Pons (tissue), 1 donor: ENCODE measurements around the gene KCNA3.

Experiments
- DNase-seq: peaks from one replicate; pipeline ENCODE4 v3.0.0-alpha.2; 2016; ENCODE audit warnings: low spot score

KCNA3 gene

GRCh38 chr1:110674337-110675059 lies at the start of gene KCNA3:
Gene KCNA3 (minus strand): TSS chr1:110674940. CDS start chr1:110674809, 131 bp downstream.
- no peak for DNase-seq

GRCh38 chr1:110722807-110723206 lies 48.1 kb upstream of the KCNA3 start:
- no peak for DNase-seq

GRCh38 chr1:110719908-110720307 lies 45.2 kb upstream of the KCNA3 start:
- DNase-seq, result no peak

GRCh38 chr1:110718452-110718851 lies 43.7 kb upstream of the KCNA3 start:
- DNase-seq, result no peak

GRCh38 chr1:110717179-110717578 lies 42.4 kb upstream of the KCNA3 start:
- no peak for DNase-seq

- peak; percentile 56 for DNase-seq
Observed at GRCh38 chr1:110714374-110714995, 39.7 kb upstream of the KCNA3 start.

- DNase-seq, result no peak
Observed at GRCh38 chr1:110713221-110713620, 38.5 kb upstream of the KCNA3 start.

GRCh38 chr1:110710314-110710713 lies 35.6 kb upstream of the KCNA3 start:
- no peak for DNase-seq

GRCh38 chr1:110708974-110709440 lies 34.3 kb upstream of the KCNA3 start:
- no peak for DNase-seq

GRCh38 chr1:110707232-110707631 lies 32.5 kb upstream of the KCNA3 start:
- DNase-seq, result no peak

GRCh38 chr1:110706621-110707020 lies 31.9 kb upstream of the KCNA3 start:
- no peak for DNase-seq

- DNase-seq, result no peak
Observed at GRCh38 chr1:110702260-110702659, 27.5 kb upstream of the KCNA3 start.

GRCh38 chr1:110700767-110701166 lies 26.0 kb upstream of the KCNA3 start:
- DNase-seq, result no peak

- no peak for DNase-seq
Observed at GRCh38 chr1:110697606-110698005, 22.9 kb upstream of the KCNA3 start.

- DNase-seq, result no peak
Observed at GRCh38 chr1:110696818-110697217, 22.1 kb upstream of the KCNA3 start.

GRCh38 chr1:110690709-110691365 lies 16.1 kb upstream of the KCNA3 start:
- DNase-seq, result no peak

- no peak for DNase-seq
Observed at GRCh38 chr1:110689868-110690267, 15.1 kb upstream of the KCNA3 start.

- DNase-seq, result no peak
Observed at GRCh38 chr1:110688514-110688913, 13.8 kb upstream of the KCNA3 start.

- no peak for DNase-seq
Observed at GRCh38 chr1:110687250-110687649, 12.5 kb upstream of the KCNA3 start.

- DNase-seq, result no peak
Observed at GRCh38 chr1:110686188-110686587, 11.4 kb upstream of the KCNA3 start.

GRCh38 chr1:110684491-110684890 lies 9.8 kb upstream of the KCNA3 start:
- DNase-seq, result no peak

- DNase-seq, result no peak
Observed at GRCh38 chr1:110682898-110683297, 8.2 kb upstream of the KCNA3 start.
